Measurements from ENCODE around the gene TPCN1.
A peak's percentile ranks its signal among the peaks of the same experiment; 100 is the strongest.

The TPCN1 gene

GRCh38 chr12:113320401-113320800 lies 99.1 kb downstream of the TPCN1 start:
- TF ChIP-seq POU2F2 (IDR thresholded peaks at IDR 0.05; ENCODE audit: low read depth, low read length), result no peak
- DNase-seq (ENCODE audit: insufficient read length, low spot score) (no peak), FAIRE-seq (no peak)

DNA sequence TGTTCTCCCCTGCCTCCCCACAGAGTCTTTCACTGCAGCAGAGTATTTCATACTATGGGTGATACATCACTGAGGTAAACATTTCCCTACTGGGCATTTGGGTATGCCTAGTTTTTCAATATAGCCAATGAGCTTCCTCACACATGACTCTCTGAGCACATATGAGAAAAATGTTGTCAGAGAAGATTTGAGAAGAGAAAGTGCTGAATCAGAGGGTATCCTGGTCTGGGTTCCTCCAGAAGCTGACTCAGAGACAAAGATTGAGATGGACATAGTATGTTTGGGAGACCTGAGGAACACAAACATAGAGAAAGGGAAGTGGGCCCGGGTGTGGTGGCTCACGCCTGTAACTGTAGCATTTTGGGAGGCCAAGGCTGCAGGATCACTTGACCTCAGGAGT lies 101.1 kb downstream of the TPCN1 start:
- FAIRE-seq, result no peak

GRCh38 chr12:113325916-113326315 lies 104.7 kb downstream of the TPCN1 start:
- DNase-seq (ENCODE audit: insufficient read length, low spot score) (no peak), FAIRE-seq (no peak)
- no peak for TF ChIP-seq SPI1 (IDR thresholded peaks at IDR 0.05; ENCODE audit: low read depth, low read length)
- TF ChIP-seq POU2F2 (IDR thresholded peaks at IDR 0.05; ENCODE audit: low read depth, low read length), result no peak
- TF ChIP-seq POLR2AphosphoS5 (IDR thresholded peaks at IDR 0.05; ENCODE audit: low read depth, low read length), result no peak
- no peak for TF ChIP-seq POLR2A (IDR thresholded peaks at IDR 0.05; ENCODE audit: low read depth, low read length)
- TF ChIP-seq TAF1 (IDR thresholded peaks at IDR 0.05; ENCODE audit: low read depth, low read length), result no peak
- no peak for TF ChIP-seq PAX5 (IDR thresholded peaks at IDR 0.05; ENCODE audit: insufficient read depth, low read length, severe bottlenecking)

More for the DNA sequence above, 101.1 kb downstream of the TPCN1 start:
- TF ChIP-seq TAF1 (IDR thresholded peaks at IDR 0.05; ENCODE audit: low read depth, low read length) (no peak), POLR2AphosphoS5 (IDR thresholded peaks at IDR 0.05; ENCODE audit: low read depth, low read length) (no peak), POLR2A (IDR thresholded peaks at IDR 0.05; ENCODE audit: low read depth, low read length) (no peak), POU2F2 (IDR thresholded peaks at IDR 0.05; ENCODE audit: low read depth, low read length) (no peak), SPI1 (IDR thresholded peaks at IDR 0.05; ENCODE audit: low read depth, low read length) (0 out of 2 replicates have a peak, but pooled peaks have one; percentile 23)
- no peak for DNase-seq (ENCODE audit: insufficient read length, low spot score)

DNA sequence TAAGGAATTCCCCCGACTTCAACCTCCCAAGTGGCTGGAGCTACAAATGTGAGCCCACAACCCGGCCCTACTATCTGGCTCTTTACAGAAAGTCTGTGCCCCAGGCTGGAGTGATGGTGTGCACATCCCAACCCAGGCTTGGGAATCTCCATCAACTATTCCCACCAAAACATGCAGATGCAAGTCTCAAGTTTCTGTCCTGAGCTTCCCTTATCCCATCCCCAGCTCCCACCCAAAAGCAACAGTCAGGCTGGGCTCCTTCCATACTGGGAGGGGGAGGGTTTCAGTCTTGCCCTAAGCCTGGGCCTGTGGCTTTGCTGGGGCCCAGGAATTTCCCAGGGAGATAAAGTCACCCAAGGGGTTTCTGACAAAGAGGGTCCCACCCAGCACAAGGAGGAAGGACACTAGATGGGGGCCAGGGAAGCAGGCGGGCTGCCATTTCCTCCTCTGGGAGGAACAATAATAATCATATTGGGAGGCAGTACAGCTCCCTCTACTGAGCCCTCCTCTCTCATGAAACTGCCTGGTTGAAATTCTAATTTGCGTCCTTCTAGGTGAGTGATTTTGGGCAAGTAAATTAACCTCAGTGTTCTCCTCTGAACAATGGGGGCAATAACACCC lies 105.6 kb downstream of the TPCN1 start:
- no peak for TF ChIP-seq TAF1 (IDR thresholded peaks at IDR 0.05; ENCODE audit: low read depth, low read length)
- TF ChIP-seq POLR2AphosphoS5 (IDR thresholded peaks at IDR 0.05; ENCODE audit: low read depth, low read length), result no peak
- no peak for TF ChIP-seq POU2F2 (IDR thresholded peaks at IDR 0.05; ENCODE audit: low read depth, low read length)
- no peak for TF ChIP-seq POLR2A (IDR thresholded peaks at IDR 0.05; ENCODE audit: low read depth, low read length)
- no peak for TF ChIP-seq PAX5 (IDR thresholded peaks at IDR 0.05; ENCODE audit: insufficient read depth, low read length, severe bottlenecking)
- TF ChIP-seq SPI1 (IDR thresholded peaks at IDR 0.05; ENCODE audit: low read depth, low read length), result no peak
- DNase-seq (ENCODE audit: insufficient read length, low spot score) (no peak), FAIRE-seq (no peak)

- FAIRE-seq (no peak), DNase-seq (ENCODE audit: insufficient read length, low spot score) (no peak)
- TF ChIP-seq SPI1 (IDR thresholded peaks at IDR 0.05; ENCODE audit: low read depth, low read length) (no peak), PAX5 (IDR thresholded peaks at IDR 0.05; ENCODE audit: insufficient read depth, low read length, severe bottlenecking) (no peak), POLR2A (IDR thresholded peaks at IDR 0.05; ENCODE audit: low read depth, low read length) (no peak), POLR2AphosphoS5 (IDR thresholded peaks at IDR 0.05; ENCODE audit: low read depth, low read length) (no peak)
Observed at GRCh38 chr12:113328368-113328889, 107.2 kb downstream of the TPCN1 start.

- no peak for FAIRE-seq
- no peak for DNase-seq (ENCODE audit: insufficient read length, low spot score)
- no peak for TF ChIP-seq TAF1 (IDR thresholded peaks at IDR 0.05; ENCODE audit: low read depth, low read length)
- TF ChIP-seq PAX5 (IDR thresholded peaks at IDR 0.05; ENCODE audit: insufficient read depth, low read length, severe bottlenecking), result no peak
- TF ChIP-seq SPI1 (IDR thresholded peaks at IDR 0.05; ENCODE audit: low read depth, low read length), result no peak
- no peak for TF ChIP-seq POLR2AphosphoS5 (IDR thresholded peaks at IDR 0.05; ENCODE audit: low read depth, low read length)
- TF ChIP-seq POLR2A (IDR thresholded peaks at IDR 0.05; ENCODE audit: low read depth, low read length), result no peak
- no peak for TF ChIP-seq POU2F2 (IDR thresholded peaks at IDR 0.05; ENCODE audit: low read depth, low read length)
Observed at GRCh38 chr12:113329022-113329790, 107.9 kb downstream of the TPCN1 start.

DNA sequence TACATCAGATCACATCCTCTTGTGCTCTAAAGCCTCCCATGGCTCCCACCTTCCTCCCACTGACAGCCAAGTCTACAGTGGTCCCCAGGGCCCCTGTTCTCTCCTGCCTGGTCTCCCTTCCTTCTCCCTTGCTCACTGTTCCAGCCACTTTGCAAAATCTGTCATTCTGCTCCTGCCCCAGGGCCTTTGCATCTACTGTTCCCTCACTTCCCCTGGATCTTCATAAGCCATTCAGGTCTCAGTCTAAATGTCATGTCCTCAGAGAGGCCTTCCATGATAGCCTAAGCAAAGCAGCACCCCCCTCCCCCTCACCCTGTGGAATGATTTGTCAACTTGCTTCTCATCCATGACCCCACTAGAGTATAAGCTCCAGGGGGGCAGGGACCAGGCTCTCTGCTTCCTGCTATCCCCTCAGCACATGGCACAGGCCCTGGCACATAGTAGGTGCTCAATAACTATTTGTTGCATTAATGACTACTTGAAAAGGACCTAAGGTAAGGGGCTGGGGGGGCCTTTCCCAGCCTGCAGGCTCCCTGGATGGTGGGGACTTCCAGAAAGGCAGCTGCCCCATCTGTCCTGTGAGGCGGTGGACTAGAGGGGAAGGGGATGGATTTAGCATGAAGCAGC lies 108.6 kb downstream of the TPCN1 start:
- no peak for DNase-seq (ENCODE audit: insufficient read length, low spot score)
- FAIRE-seq, result no peak
- TF ChIP-seq TAF1 (IDR thresholded peaks at IDR 0.05; ENCODE audit: low read depth, low read length) (no peak), PAX5 (IDR thresholded peaks at IDR 0.05; ENCODE audit: insufficient read depth, low read length, severe bottlenecking) (no peak), POLR2AphosphoS5 (IDR thresholded peaks at IDR 0.05; ENCODE audit: low read depth, low read length) (no peak), SPI1 (IDR thresholded peaks at IDR 0.05; ENCODE audit: low read depth, low read length) (no peak)

DNA sequence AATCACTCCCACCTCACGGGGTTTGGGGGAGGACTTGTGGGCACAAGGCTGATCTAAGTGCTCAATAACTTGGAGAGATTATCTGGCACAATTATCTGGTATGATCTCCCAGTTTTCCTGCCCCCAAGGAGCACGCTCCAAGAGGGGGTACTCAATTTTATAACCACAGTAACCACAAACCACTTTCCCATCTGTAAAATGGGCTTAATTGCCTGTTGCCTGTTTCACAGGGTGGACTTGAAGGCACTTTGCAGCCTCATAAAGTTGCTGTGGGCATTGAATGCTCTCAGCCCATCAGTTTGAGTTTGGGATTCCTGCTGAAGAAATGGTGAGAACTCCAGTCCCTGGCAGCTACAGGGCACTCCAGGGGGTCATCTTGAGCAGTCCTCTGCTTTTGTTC lies 109.2 kb downstream of the TPCN1 start:
- FAIRE-seq, result no peak
- TF ChIP-seq PAX5 (IDR thresholded peaks at IDR 0.05; ENCODE audit: insufficient read depth, low read length, severe bottlenecking), result no peak
- no peak for TF ChIP-seq TAF1 (IDR thresholded peaks at IDR 0.05; ENCODE audit: low read depth, low read length)
- TF ChIP-seq POLR2AphosphoS5 (IDR thresholded peaks at IDR 0.05; ENCODE audit: low read depth, low read length), result no peak
- no peak for TF ChIP-seq SPI1 (IDR thresholded peaks at IDR 0.05; ENCODE audit: low read depth, low read length)
- TF ChIP-seq POU2F2 (IDR thresholded peaks at IDR 0.05; ENCODE audit: low read depth, low read length), result no peak
- TF ChIP-seq POLR2A (IDR thresholded peaks at IDR 0.05; ENCODE audit: low read depth, low read length), result no peak
- DNase-seq (ENCODE audit: insufficient read length, low spot score), result no peak

DNA sequence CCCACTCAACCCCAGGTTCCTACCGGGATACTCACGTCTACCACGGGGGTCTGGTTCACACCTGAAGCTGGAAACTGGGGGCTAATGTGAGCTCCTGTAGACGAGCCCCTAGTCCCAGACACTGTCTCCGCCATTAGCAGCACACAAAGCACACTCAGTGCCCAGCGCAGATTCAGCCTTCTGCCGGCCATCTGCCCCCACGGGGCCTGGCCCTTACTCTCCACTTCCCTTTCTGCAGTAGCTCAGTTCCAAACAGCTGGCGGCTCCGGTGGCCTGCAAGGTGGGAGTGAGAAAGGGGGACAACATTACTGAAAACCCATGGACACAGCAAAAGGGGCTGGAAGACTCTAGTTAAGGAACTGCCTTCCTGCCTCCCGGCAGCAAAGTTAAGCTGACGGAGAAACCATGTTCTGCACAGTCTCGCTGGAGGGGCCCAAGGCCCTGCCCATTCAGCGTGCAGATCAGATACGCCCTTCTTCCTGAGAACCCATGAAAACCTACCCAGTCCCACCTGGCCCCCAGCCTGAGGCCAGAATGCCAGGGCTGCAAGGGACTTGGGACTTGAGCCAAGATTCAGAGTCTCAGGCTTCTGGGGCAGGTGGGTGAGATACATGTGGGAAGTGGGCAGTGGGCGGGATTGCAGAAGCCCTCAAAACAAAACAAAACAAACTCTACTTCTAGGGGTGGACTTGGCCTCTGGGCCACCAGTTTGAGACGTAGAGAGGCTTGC lies 111.6 kb downstream of the TPCN1 start:
- DNase-seq (ENCODE audit: insufficient read length, low spot score) (no peak), FAIRE-seq (no peak)
- TF ChIP-seq SPI1 (IDR thresholded peaks at IDR 0.05; ENCODE audit: low read depth, low read length) (0 out of 2 replicates have a peak, but pooled peaks have one; percentile 3), TAF1 (IDR thresholded peaks at IDR 0.05; ENCODE audit: low read depth, low read length) (no peak)
